PFSK-1 (cell line): Measurements from ENCODE around the gene SHPK.

Experiments used
- FOXP2 ChIP-seq: optimal IDR thresholded peaks from 2 replicates; pipeline ENCODE3; 2011; ENCODE audit warnings: borderline replicate concordance, control low read depth, inconsistent platforms; ENCODE audit not compliant: insufficient read depth; ENCODE audit errors: extremely low read length, extremely low read depth
- POLR2AphosphoS5 ChIP-seq: IDR thresholded peaks from 2 replicates; pipeline ENCODE4 v1.6.1; 2012; ENCODE audit warnings: low read depth, mild to moderate bottlenecking, control low read depth, low read length, moderate library complexity
- SIN3A ChIP-seq: IDR thresholded peaks from 2 replicates; pipeline ENCODE4 v1.6.1; 2012; ENCODE audit warnings: mild to moderate bottlenecking, low read length, moderate library complexity, borderline replicate concordance; ENCODE audit not compliant: insufficient read depth
- TAF1 ChIP-seq: IDR thresholded peaks from 2 replicates; pipeline ENCODE4 v1.6.1; 2012; ENCODE audit warnings: low read length, control low read depth, borderline replicate concordance; ENCODE audit not compliant: insufficient read depth
- TF ChIP-seq, protein P1 (sequence below), 2 experiments: IDR thresholded peaks; 2 replicates each; pipeline versions ENCODE4 v1.6.1 to v1.8.0; 2011 to 2012; ENCODE audit warnings: low read depth in 2 of 2, low read length in 2 of 2, control low read depth in 1 of 2, inconsistent platforms in 1 of 2, mild to moderate bottlenecking in 1 of 2, moderate library complexity in 1 of 2; ENCODE audit not compliant: insufficient read depth in 1 of 2

SHPK gene

GRCh38 chr17:3639981-3640596 is 4.0 kb upstream of the SHPK start:
- no peak for TF ChIP-seq SIN3A
- TF ChIP-seq FOXP2 = no peak

DNA sequence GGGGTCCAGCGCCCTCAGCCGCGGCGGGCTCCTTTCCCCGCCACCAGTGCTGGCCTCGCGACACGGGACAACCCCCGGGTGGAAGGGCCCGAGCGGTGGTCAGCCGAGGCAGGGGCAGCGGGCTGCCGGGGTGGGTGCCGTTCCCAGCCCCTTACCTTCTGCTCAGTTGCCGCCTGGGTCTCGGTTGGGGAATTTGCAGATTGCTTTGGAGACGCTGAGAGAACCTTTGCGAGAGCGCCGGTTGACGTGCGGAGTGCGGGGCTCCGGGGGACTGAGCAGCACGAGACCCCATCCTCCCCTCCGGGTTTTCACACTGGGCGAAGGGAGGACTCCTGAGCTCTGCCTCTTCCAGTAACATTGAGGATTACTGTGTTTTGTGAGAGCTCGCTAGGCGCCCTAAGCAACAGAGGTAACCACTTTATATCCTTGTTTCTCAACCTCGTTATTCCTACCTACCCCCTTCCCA is 891 bp upstream of the SHPK start:
- TF ChIP-seq TAF1 = no peak
- TF ChIP-seq, protein P1, sequence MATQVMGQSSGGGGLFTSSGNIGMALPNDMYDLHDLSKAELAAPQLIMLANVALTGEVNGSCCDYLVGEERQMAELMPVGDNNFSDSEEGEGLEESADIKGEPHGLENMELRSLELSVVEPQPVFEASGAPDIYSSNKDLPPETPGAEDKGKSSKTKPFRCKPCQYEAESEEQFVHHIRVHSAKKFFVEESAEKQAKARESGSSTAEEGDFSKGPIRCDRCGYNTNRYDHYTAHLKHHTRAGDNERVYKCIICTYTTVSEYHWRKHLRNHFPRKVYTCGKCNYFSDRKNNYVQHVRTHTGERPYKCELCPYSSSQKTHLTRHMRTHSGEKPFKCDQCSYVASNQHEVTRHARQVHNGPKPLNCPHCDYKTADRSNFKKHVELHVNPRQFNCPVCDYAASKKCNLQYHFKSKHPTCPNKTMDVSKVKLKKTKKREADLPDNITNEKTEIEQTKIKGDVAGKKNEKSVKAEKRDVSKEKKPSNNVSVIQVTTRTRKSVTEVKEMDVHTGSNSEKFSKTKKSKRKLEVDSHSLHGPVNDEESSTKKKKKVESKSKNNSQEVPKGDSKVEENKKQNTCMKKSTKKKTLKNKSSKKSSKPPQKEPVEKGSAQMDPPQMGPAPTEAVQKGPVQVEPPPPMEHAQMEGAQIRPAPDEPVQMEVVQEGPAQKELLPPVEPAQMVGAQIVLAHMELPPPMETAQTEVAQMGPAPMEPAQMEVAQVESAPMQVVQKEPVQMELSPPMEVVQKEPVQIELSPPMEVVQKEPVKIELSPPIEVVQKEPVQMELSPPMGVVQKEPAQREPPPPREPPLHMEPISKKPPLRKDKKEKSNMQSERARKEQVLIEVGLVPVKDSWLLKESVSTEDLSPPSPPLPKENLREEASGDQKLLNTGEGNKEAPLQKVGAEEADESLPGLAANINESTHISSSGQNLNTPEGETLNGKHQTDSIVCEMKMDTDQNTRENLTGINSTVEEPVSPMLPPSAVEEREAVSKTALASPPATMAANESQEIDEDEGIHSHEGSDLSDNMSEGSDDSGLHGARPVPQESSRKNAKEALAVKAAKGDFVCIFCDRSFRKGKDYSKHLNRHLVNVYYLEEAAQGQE (IDR thresholded peaks at IDR 0.05; ENCODE audit: insufficient read depth in 1 of 2, low read depth in 2 of 2, low read length in 2 of 2) = no peak
- no peak for TF ChIP-seq FOXP2
- no peak for TF ChIP-seq SIN3A
- no peak for TF ChIP-seq POLR2AphosphoS5

GRCh38 chr17:3635474-3636153 is 436 bp downstream of the SHPK start:
- TF ChIP-seq TAF1 (no peak), POLR2AphosphoS5 (no peak), SIN3A (no peak), FOXP2 (no peak)
- TF ChIP-seq, protein P1 (IDR thresholded peaks at IDR 0.05; ENCODE audit: insufficient read depth in 1 of 2, low read depth in 2 of 2, low read length in 2 of 2) = no peak

DNA sequence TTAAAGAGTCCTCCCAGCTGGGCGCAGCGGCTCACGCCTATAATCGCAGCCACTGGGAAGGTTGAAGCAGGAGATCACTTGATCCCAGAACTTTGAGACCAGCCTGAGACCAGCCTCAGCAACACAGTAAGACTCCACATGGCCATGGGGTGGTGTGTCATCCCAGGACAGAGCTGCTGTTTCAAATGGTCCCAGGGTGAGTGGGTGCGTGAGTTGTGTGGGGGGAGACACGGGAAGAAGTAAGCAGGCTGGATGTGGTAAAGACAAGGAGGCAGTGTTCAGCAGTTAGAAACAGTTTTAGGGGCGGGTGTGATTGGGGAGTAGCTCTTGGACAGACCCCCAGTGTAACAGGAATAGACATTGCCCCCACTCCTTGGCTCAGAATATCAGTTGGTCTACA is 3.8 kb downstream of the SHPK start:
- no peak for TF ChIP-seq SIN3A
- TF ChIP-seq, protein P1 (IDR thresholded peaks at IDR 0.05; ENCODE audit: insufficient read depth in 1 of 2, low read depth in 2 of 2, low read length in 2 of 2) = no peak
- TF ChIP-seq TAF1 = no peak
- no peak for TF ChIP-seq POLR2AphosphoS5
- no peak for TF ChIP-seq FOXP2

- TF ChIP-seq FOXP2 (no peak), SIN3A (no peak), POLR2AphosphoS5 (no peak)
Observed at GRCh38 chr17:3630781-3631180, 5.3 kb downstream of the SHPK start.

- no peak for TF ChIP-seq FOXP2
Observed at GRCh38 chr17:3627769-3628167, 8.3 kb downstream of the SHPK start.
